Measurements from ENCODE around the gene HRCT1.
A peak's percentile ranks its signal among the peaks of the same experiment; 100 is the strongest.
"Not testable (repeated sequence)": the region's sequence is repeated elsewhere in the genome, so short reads cannot be mapped to it uniquely, and the experiment has no call there.

Gene HRCT1

DNA sequence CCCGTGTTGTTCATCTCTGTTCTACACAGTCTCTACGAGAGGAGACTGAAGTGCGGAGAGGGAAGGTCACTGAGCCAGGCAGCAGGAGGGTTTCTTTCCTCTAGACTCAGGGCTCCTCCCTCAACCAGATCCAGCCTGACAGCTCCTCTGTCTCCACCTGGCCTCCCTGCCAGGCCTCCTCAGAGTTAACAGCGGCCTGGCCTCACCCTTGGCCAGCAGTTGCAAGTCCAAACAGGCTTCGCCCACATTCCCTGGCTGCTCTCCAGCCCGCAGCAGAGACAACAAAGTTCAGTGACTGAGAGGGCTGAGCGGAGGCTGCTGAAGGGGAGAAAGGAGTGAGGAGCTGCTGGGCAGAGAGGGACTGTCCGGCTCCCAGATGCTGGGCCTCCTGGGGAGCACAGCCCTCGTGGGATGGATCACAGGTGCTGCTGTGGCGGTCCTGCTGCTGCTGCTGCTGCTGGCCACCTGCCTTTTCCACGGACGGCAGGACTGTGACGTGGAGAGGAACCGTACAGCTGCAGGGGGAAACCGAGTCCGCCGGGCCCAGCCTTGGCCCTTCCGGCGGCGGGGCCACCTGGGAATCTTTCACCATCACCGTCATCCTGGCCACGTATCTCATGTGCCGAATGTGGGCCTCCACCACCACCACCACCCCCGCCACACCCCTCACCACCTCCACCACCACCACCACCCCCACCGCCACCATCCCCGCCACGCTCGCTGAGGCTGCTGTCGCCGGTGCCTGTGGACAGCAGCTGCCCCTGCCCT lies at the start of gene HRCT1:
TSS of gene HRCT1 (plus strand) at position 291 of the 768 bp plus-strand sequence. CDS start at position 377, 86 bp downstream.
- peak; percentile 96 for DNase-seq (ENCODE audit: low read depth)

DNA sequence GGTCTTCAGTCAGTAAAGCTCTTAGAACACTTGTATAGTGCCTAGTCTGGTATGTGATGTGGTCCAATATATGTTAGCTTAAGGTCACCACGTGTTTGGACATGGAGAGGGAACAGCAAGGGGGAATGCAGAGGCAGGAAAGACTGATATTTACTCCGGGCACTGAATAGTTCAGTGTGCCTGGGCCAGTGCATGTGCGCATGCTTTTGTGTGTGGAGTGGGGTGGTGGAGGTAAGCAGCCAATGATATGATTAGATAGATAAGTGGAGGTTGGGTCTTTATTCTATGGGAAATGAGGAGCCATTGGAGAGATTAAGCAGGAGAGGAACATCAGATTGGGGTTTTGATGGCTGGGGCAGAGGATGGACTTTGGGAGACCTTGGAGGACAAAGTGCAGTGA lies 49.8 kb upstream of the HRCT1 start:
- no peak for DNase-seq (ENCODE audit: low read depth)

DNA sequence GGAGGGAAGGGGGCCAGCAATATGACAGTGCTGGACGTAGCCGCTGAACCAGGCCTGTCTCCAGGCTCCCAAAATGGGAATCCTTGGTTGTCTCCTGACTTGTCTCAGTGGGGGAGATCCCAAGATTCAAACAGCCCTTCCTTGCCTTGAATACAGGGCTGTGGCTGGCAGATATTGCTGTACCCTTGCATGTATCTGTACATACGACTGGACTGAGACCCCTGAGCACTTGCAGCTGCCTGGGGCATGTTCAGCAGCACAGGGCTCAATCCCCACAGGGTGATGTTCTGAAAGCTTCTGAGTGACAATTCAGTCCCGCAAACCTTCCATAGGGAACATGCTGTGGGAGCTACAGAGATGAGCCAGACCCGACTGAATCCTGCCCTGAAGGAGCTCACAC lies 49.1 kb upstream of the HRCT1 start:
- no peak for DNase-seq (ENCODE audit: low read depth)

DNA sequence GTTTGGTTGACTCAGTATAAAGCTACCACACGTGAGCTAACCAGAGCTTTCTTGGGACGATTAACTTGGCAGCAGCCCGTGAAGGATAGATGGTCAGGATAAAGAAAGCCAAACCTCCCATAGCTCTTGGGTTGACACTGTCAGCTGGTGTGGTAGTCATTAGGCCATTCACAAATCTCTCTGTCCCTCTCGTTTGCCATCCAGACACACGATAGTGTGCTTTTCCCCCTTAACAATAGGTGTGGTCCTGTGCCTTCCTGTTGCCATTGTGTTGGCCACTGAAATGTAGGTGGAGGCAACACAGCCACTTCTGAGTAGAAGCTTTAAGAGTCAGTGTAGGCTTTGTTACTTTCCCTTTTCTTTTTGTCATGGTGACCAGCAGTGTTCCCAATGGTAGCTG lies 47.5 kb upstream of the HRCT1 start:
- no peak for DNase-seq (ENCODE audit: low read depth)

DNA sequence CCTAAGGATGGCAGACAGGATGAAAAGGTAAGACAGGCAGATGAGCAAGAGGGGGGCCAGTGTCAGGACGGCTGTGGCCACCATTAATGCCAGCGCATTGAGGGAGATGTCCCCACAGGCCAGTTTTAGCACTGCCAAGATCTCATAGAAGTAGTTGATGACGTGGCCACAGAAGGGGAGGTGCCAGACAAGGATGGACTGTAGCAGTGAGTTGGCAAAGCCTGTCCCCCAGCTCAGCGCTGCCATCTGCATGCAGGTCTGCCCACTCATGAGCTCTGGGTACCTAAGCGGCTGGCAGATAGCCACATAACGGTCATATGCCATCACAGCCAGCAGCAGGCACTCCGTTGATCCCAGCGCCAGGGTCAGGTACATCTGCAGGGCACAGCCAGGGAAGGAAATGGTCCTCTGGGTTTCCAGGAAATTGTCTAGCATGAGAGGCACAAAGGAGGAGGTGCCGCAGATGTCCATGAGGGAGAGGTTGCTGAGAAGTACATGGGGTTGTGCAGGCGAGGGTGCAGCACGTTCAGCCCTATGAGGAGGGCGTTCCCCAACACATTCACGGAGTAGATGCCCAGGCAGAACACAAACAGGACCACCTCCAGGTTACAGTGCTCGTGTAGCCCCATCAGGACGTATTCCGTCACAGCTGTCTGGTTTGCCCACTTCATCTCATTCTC lies 46.6 kb upstream of the HRCT1 start:
- peak; percentile 41 for DNase-seq (ENCODE audit: low read depth)

DNA sequence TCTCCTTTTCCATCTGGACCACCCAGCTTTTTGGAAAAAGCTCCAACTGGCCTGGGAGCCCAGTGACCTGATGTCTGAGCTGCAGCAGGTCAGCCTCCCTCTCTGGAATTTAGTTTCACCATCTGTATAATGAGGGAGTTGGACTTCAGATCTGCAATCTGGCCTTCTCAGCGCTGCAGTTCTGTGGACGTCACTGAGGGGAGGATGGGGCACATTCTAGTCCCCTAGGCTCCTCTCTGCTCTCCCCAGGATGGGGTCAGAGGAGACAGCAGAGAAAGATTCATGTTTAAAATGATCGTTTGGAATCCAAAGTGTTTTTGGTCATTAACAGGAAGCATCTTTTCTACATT lies 46.0 kb upstream of the HRCT1 start:
- DNase-seq (ENCODE audit: low read depth), result no peak

DNA sequence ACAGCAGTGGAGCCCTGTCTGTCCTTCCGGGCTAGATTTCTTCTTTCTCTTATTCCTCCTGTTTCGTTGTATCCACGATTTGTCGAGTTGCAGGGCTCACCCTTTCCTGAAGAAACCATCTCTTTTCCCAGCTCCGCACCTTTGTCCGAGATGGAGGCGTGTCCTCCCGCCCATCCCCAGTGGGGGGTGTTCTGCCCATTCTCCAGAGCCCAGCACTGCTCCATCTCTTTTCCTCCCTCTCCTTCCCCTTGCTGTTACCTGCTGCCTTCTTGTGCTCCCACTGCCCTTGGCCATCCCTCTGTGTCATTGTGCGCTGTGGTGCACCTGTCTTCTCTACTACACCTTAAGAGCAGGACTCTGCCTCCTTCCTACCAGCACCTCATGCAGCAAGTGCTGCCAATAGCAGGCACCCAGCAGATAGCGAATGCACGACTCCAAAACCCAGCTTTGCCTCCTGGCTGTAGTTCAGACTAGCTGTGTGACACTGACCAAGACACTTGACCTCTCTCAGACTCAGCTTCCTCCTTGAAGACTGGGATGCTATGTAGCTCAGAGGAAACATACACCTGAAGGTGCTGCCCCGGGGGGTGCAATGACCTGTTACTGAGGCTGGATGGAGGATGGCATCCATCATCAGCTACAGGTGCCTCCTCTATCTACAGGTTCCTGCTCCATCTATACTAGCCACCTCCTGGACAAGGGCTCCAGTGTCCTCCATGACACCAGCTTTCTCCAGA lies 44.7 kb upstream of the HRCT1 start:
- no peak for DNase-seq (ENCODE audit: low read depth)

DNA sequence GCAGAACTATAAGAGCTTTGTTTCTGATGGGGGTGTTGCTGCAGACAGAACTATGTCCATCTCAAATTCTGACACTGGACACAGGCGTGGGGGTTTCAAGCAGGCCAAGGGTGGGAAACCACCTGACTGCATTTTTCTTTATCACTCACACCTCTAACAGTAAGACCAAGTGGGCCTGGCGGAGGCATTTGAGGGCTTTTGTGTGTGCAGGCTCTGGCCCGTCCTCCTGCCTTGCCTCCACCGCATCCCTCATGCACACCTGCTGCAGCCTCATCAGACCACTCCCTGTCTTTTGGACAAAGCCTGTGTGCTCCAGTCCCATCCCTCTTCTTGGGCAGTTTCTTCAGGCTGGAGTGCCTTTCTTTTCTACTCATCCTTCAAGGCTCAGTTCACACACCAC lies 43.7 kb upstream of the HRCT1 start:
- no peak for DNase-seq (ENCODE audit: low read depth)

DNA sequence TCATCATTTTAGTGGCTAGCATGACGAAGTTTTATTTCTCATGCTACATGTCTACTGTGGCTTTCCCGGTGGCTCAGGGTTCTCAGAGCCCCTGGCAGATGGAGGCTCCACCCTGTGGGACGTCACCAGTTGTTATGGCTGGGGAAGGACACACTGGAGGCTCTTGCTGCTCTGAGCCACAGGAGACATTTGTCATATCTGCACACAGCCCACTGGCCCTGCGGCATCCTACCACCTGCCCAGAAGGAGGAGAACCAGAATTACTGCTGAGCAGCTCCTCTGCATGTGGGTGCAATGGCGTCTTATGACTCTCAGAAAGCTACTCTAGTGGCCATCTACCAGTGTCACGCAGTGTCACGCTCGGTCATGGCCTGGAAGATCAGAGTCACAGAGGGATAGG lies 42.4 kb upstream of the HRCT1 start:
- DNase-seq (ENCODE audit: low read depth), result no peak

DNA sequence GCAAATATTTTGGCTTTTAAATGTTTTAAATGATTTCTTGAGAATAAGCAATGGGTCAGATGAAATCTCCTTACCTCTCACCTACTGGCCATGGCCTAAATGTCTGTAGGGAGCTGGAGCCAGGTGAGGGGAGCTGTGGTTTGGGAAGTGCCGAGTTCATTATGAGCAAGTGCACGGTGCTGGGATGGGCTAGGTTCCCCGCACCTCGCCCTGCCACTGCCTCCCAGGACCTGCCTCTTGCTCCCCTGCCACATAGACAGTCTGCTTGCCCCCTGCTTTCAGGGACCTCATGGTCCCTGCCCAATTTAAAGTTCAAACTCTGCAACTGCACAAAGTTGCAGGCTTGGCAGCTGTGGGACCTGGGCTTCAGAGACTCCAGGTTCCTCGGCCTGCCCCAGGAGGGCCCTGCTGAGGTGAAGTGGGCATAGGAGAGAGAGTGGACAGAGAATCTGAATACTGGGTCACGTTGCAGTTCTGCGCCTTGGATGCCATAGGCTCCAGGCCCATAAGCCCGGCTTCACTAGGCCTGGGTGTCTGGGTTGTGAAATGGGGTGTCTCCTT lies 41.2 kb upstream of the HRCT1 start:
- DNase-seq (ENCODE audit: low read depth), result no peak

DNA sequence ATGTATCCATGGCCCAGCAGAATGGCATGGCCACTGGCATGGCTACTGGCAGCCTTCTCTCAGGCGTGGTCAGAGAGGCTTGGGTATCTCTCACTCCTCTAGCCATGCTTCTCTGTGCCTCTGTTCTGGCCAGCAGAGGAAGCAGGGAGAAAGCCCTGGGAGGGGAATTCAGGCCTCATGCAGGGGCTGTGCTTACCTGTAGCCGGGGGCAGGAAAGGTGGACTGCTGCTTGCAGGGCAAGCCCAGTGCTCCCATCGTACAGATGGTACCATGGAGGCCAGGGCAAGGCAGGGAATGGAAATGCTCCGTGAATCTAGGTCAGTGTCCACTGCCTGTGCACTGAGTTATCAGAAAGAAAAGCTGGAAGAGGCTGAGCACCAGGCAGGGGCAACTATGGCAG lies 38.5 kb upstream of the HRCT1 start:
- DNase-seq (ENCODE audit: low read depth), result no peak

DNA sequence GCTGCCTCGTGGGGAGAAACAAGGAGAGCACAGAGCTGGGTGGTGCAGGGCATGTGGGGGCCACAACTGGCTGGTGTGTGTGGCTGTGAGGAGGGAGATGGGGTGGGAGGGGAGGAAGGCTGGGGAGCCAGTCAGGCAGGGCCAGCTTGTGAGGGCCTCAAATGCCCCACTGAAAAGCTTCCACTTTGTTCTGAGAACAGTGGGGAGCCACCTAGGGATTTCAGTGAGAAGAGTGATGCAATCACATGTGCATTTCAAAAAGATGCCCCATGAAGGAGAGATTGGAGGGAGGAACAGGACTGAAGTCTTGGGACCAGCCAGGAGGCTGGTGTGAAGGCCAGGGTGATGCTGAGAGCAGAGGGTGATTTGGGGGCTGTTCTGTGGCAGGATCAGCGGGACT lies 37.1 kb upstream of the HRCT1 start:
- DNase-seq (ENCODE audit: low read depth), result no peak

DNA sequence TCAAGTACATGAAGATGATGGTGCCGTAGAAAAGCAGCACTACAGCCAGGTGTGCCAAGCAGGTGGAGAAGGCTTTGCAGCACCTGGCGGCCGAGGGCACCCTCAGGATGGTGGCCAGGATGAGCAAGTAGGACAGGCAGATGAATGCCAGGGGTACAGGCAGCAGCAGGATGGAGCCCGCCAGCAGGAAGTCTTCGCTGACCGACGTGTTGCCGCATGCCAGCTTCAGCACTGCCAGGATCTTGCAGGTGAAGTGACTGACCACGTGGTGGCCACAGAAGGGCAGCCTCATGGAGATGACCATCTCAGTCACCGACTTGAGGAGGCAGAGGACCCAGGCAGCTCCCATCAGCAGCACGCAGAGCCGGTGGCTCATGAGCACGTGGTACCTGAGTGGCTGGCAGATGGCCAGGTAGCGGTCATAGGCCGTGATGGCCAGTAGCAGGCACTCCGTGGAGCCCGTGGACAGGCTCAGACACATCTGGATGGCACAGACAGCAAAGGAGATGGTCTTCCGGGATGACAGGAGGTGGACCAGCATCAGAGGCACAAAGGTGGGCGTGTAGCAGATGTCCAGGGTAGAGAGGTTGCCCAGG lies 36.3 kb upstream of the HRCT1 start:
- no peak for DNase-seq (ENCODE audit: low read depth)

DNA sequence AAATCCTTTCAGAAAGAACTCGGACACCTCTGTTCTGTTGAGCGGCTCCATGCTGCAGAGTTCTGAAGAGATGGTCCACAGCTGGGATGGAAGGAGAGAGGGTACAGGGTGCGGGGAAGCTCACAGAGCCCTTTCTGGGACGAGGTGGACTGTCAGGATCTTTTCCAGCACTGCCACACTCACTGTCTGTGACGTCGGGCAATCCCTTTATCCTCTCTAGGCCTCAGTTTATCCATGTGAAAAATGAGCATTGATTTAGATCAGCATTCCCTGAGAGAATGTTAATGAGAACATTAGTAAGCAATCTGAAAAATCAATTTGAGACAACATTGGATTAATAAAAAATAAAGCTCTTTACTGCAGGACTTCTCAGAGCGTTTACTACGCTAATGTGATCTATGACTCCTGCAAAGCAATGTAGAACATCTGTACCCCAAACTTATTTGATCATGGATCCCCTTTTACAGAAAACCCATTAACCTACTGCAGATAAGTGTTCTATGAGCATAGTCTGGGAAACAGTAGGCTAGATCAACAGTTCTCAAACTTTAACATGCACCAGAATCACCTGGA lies 35.6 kb upstream of the HRCT1 start, which contains the start of gene OR13J1:
TSS of gene OR13J1 (minus strand) at position 51 of the 573 bp plus-strand sequence. CDS start at position 51, 0 bp downstream.
- DNase-seq (ENCODE audit: low read depth), result no peak

DNA sequence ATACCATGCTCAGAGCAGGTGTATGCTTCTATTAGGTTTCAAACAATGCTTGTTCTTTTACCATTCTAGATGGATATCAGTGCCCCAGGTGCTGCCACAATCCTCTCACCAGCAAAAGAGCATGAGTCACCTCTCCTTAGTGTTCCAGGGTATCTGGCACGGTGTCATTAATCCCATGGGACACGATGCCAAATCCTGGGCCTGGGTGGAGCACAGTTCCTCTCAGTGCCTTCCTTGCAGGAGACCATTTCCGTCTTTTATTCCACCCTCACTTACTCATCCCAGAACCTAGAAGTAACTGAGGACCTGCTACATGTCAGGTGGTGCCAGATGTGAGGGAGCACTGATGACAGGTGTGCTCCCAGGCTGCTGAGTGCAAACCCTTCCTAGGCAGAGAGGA lies 34.5 kb upstream of the HRCT1 start:
- no peak for DNase-seq (ENCODE audit: low read depth)

DNA sequence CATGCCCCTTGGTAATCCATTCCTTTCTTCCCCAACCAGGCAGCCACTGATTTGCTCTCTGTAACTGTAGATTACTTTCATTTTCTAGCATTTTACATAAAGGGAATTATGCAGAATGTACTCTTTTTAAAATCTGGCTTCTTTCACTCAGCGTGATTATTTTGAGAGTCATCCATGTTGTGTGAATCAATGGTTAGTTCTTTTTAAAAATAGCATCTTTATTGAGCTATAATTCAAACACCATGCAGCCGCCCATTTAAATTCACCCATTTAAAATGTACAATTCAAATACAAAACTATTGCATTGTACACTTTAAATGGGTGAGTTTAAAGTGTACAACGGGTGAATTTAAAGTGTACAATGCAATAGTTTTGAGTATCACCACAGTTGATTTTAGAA lies 33.5 kb upstream of the HRCT1 start:
- no peak for DNase-seq (ENCODE audit: low read depth)

DNA sequence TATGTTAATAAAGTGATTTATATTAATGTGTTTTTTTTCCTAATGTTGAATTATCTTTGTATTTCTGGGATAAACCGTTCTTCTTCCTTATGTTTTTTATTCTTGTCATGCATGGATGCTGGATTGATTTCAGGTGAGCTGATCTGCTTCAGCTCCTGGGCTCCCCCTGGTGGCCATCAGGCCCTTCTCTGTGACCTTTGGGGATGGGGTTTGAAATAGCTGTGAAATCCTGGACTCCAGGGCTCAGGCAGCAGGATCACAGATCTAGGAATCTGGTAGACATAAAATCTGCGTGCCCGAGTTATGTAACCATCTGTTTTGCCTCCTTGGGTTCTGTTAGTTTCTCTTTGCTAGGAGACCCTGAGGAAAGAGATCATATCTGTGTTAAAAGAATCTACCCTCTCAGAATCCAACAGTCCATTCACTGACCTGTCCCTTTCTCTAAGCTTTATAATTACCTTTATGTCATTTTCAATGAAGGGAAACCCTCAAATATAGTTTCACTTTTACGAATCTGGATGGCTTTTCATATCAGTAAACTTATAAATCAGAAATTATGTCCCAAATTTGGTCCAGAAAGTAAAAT lies 23.6 kb upstream of the HRCT1 start:
- DNase-seq (ENCODE audit: low read depth), result peak; percentile 76

DNA sequence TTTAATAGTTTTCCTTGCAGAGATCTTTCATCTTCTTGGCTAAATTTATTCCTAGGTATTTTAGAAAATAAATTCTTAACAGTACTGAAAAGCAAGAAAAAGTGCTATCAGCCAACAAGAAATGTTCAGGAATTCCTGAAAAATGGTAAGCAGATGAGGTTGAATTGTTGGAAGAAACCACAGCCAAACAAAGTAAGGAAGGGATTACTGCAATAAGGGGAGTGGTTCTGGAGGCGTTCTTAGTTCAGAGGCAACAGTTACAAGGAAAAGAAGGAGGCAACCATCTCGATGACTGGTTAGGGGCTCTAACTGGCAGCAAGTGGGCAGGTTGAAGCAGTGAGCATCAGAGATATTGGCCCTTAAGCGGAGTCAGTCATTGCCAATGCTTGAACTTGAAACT lies 23.0 kb upstream of the HRCT1 start:
- peak; percentile 16 for DNase-seq (ENCODE audit: low read depth)

DNA sequence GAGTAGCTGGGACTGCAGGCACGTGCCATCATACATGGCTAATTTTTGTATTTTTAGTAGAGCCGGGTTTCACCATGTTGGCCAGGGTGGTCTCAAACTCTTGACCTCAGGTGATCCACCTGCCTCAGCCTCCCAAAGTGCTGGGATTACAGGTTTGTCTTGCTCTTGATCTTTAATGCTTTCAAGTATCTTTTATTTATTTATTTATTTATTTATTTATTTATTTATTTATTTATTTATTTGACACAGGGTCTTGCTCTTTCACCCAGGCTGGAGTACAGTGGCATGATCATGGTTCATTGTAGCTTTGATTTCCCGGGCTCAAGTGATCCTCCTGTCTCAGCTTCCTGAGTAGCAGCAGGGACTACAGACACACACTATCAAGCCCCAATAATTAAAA lies 21.1 kb upstream of the HRCT1 start:
- not testable (repeated sequence) for DNase-seq (ENCODE audit: low read depth)

DNA sequence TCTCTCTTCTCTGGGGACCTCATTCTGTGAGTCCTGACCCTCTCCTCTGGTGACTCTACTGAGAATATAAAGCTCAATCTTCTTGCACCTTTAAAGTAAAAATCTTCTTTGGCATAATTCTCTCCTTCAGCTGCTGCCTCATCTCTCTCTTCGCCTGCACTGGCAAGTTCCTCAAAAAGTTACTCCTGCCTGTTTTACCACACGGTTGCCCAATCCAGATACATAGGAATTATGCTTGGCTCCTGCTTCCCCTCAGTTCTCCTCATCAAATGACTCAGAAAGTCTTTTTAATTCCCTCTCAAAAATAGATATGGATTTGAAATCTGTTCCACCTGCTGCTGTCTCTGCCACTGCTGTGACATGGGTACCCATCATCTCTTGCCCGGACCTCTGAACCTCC lies 14.4 kb upstream of the HRCT1 start:
- no peak for DNase-seq (ENCODE audit: low read depth)

DNA sequence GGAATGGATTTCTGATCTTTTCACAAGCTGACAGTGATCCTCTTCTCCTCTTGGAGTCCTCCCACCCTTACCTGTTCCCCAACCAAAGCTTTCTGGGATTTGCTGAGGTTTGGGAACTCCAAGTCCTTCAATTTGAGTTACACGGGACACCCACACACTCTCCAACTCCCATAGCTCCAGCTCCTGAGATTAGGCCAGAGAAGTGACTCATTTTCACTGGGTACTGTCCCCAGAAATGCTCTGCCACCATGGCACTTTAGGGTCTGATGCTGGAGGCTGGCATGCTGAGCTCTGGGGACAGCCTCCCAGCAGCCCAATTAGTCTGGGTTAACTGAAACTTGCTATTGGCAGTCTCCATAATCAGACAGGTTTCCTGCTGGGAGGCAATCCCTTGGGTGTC lies 14.0 kb upstream of the HRCT1 start:
- DNase-seq (ENCODE audit: low read depth), result no peak

DNA sequence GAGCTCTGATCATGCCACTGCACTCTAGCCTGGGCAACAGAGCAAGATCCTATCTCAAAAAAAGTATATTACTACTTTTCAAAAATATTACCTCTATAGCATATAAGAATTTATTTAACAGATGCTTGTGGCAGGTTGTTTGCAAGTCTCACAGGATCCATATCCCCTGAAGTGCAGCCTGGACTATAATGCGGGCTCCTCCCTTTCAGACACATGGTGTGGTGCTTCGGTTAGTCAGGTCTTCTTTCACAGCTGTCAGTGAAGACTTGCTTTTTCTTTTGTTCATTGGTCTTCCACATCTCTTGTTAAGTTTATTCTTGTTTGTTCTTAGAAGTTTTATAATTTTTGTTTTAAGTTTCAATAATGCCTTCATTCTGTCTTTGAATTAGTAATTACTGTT lies 9.4 kb upstream of the HRCT1 start:
- no peak for DNase-seq (ENCODE audit: low read depth)

All from EH (cell line).